Activated CD4-positive, alpha-beta T cell treated with anti-CD3 and anti-CD28 coated beads for 36 hours (primary cell): ENCODE data around the gene CCDC200. TPM values are rescaled to one million over a fixed set of nuclear protein-coding genes. Genes with fewer than 3 reads are reported as not detected.
A peak's percentile ranks its signal among the peaks of the same experiment; 100 is the strongest.
"Not testable (repeated sequence)": the region's sequence is repeated elsewhere in the genome, so short reads cannot be mapped to it uniquely, and the experiment has no call there.

ENCODE experiments used
- ATAC-seq: fragments of 200-7000 bp; cut with Tn5 transposase; one replicate; pipeline ENCODE4 v1.10.0; 2021; ENCODE audit warnings: mild to moderate bottlenecking, moderate library complexity
- CTCF ChIA-PET: fragments of 350-600 bp; sonication (Branson Sonifier 250); formaldehyde crosslinking; loops from one replicate; lab custom pipeline; 2021; ENCODE audit warnings: antibody characterized with exemption; lab: Charles Lee
- POLR2A ChIA-PET: fragments of 350-600 bp; sonication (Branson Sonifier 250); formaldehyde crosslinking; loops from one replicate; lab custom pipeline; 2021; ENCODE audit warnings: antibody characterized with exemption, inconsistent platforms; lab: Charles Lee
- DNase-seq: peaks from one replicate; pipeline ENCODE4 v3.0.0-alpha.2; 2020
- H3K27ac Mint-ChIP-seq: one replicate; pipeline ENCODE4 v1.8.0; 2021; ENCODE audit warnings: mixed read lengths
- H3K27me3 Mint-ChIP-seq: one replicate; pipeline ENCODE4 v1.8.0; 2021; ENCODE audit warnings: mixed read lengths
- H3K36me3 Mint-ChIP-seq: one replicate; pipeline ENCODE4 v1.8.0; 2021; ENCODE audit warnings: low read depth, mixed read lengths
- H3K4me1 Mint-ChIP-seq: one replicate; pipeline ENCODE4 v1.8.0; 2021; ENCODE audit warnings: mixed read lengths
- H3K4me3 Mint-ChIP-seq: one replicate; pipeline ENCODE4 v1.8.0; 2021; ENCODE audit warnings: mild to moderate bottlenecking, moderate library complexity, mixed read lengths
- H3K9me3 Mint-ChIP-seq: one replicate; pipeline ENCODE4 v1.8.0; 2021; ENCODE audit warnings: low read depth, mixed read lengths
- intact Hi-C, 2 experiments: fragments of 100-400 bp; cut with DNase I in 1 of 2; cut with micrococcal nuclease in 1 of 2; formaldehyde crosslinking; loops; one replicate each; pipeline versions ENCODE4 v1.14.2 to v1.15.1; 2022 to 2024; cut with DNase I, micrococcal nuclease
- total RNA-seq, 2 experiments: library from RNA; stranded (reverse); gene quantifications; one replicate each; pipeline ENCODE4 v1.2.3, GENCODE V29; 2021

Gene CCDC200
- total RNA-seq, 2 experiments from 2014 or later, result 0.27 TPM; not detected in 1

GRCh38 chr17:43193251-43193650 lies 35.2 kb downstream of the CCDC200 start:
- no peaks in the 10 kb centered on the region for H3K27me3 Mint-ChIP-seq
- H3K27ac Mint-ChIP-seq, result no peak overlapping the region
- H3K9me3 Mint-ChIP-seq, result no peaks in the 10 kb centered on the region
- H3K4me1 Mint-ChIP-seq, result no peaks in the 10 kb centered on the region
- intact Hi-C loops, result loop anchor here in 1 of 2 experiments (5.0 kb wide), 1 partner anchor 86 kb away; no protein-coding TSS in a partner anchor
- ATAC-seq (no peak), DNase-seq (no peak)
- H3K36me3 Mint-ChIP-seq, result peaks cover 51% of the 10 kb centered on the region
- ChIA-PET CTCF (interaction anchor here (1.1 kb wide), 1 partner anchor 29 kb away, joined by 3 read pairs; no protein-coding TSS in a partner anchor), POLR2A (interaction anchor here (1.1 kb wide), 1 partner anchor 127 kb away, joined by 5 read pairs; no protein-coding TSS in a partner anchor)
- no peak overlapping the region for H3K4me3 Mint-ChIP-seq

- CTCF ChIA-PET, H3K4me3 Mint-ChIP-seq, H3K27me3 Mint-ChIP-seq, DNase-seq, POLR2A ChIA-PET, H3K4me1 Mint-ChIP-seq, H3K9me3 Mint-ChIP-seq, ATAC-seq, H3K27ac Mint-ChIP-seq, intact Hi-C loops: not testable (repeated sequence)
- peaks cover 37% of the 10 kb centered on the region for H3K36me3 Mint-ChIP-seq
Observed at GRCh38 chr17:43186656-43187055, 41.8 kb downstream of the CCDC200 start.

GRCh38 chr17:43183921-43184320 lies 44.5 kb downstream of the CCDC200 start:
- intact Hi-C loops, result no loop called here
- ATAC-seq (no peak), DNase-seq (no peak)
- ChIA-PET POLR2A (no interaction called here), CTCF (no interaction called here)
- Mint-ChIP-seq H3K27me3 (no peaks in the 10 kb centered on the region), H3K36me3 (peaks cover 18% of the 10 kb centered on the region), H3K9me3 (peaks cover 2% of the 10 kb centered on the region), H3K4me3 (no peak overlapping the region), H3K27ac (no peak overlapping the region), H3K4me1 (no peaks in the 10 kb centered on the region)

- H3K4me3 Mint-ChIP-seq, result peak overlapping the region; percentile 46
- ChIA-PET POLR2A (interaction anchor here (0.6 to 0.7 kb wide), 2 partner anchors 114 to 140 kb away, joined by 3 read pairs; no protein-coding TSS in a partner anchor), CTCF (interaction anchor here (0.7 to 1.2 kb wide), 3 partner anchors 13 to 64 kb away, joined by 3 to 4 read pairs (median 4); no protein-coding TSS in a partner anchor)
- DNase-seq (no peak), ATAC-seq (no peak)
- no peaks in the 10 kb centered on the region for H3K9me3 Mint-ChIP-seq
- intact Hi-C loops, result loop anchor here in 1 of 2 experiments (10.0 kb wide), 1 partner anchor 611 kb away; the partner anchor contains the start of genes COASY and MLX
- H3K27me3 Mint-ChIP-seq, result no peaks in the 10 kb centered on the region
- H3K4me1 Mint-ChIP-seq, result peaks cover 46% of the 10 kb centered on the region
- peak overlapping the region; percentile 88 for H3K27ac Mint-ChIP-seq
- H3K36me3 Mint-ChIP-seq, result peaks cover 27% of the 10 kb centered on the region
Observed at GRCh38 chr17:43176119-43176570, 52.3 kb downstream of the CCDC200 start.

- ATAC-seq, result no peak
- H3K27ac Mint-ChIP-seq, result peak overlapping the region; percentile 88
- intact Hi-C loops, result loop anchor here in 1 of 2 experiments (10.0 kb wide), 1 partner anchor 611 kb away; the partner anchor contains the start of genes COASY and MLX
- H3K4me3 Mint-ChIP-seq, result peak overlapping the region; percentile 46
- H3K9me3 Mint-ChIP-seq, result no peaks in the 10 kb centered on the region
- no peak for DNase-seq
- H3K27me3 Mint-ChIP-seq, result no peaks in the 10 kb centered on the region
- CTCF ChIA-PET, result interaction anchor here (1.0 kb wide), 1 partner anchor 14 kb away, joined by 4 read pairs; no protein-coding TSS in a partner anchor
- peaks cover 27% of the 10 kb centered on the region for H3K36me3 Mint-ChIP-seq
- peaks cover 46% of the 10 kb centered on the region for H3K4me1 Mint-ChIP-seq
- POLR2A ChIA-PET, result interaction anchor here (0.6 to 0.7 kb wide), 2 partner anchors 113 to 141 kb away, joined by 3 read pairs; no protein-coding TSS in a partner anchor
Observed at GRCh38 chr17:43175213-43176118, 53.0 kb downstream of the CCDC200 start.

GRCh38 chr17:43171586-43172487 lies 56.6 kb downstream of the CCDC200 start:
- peak; percentile 24 for DNase-seq
- ChIA-PET POLR2A (interaction anchor here (0.7 to 2.0 kb wide), 11 partner anchors 28 to 428 kb away, joined by 3 to 19 read pairs (median 4); partner anchors contain the start of genes BRCA1 and TMEM106A), CTCF (interaction anchor here (0.6 to 1.7 kb wide), 12 partner anchors 28 to 1484 kb away, joined by 3 to 6 read pairs (median 4); partner anchors contain the start of genes BECN1, BRCA1, DHX8 and IFI35)
- no peak for ATAC-seq
- peaks cover 17% of the 10 kb centered on the region for H3K36me3 Mint-ChIP-seq
- intact Hi-C loops, result loop anchor here (1.0 to 10.0 kb wide), 9 partner anchors 143 to 1029 kb away; partner anchors contain the start of genes COASY (in 1 of the 2), EZH1 (in 1 of the 2), MLX (in 1 of the 2) and PSME3 (in 1 of the 2)
- H3K27ac Mint-ChIP-seq, result no peak overlapping the region
- peaks cover 36% of the 10 kb centered on the region for H3K4me1 Mint-ChIP-seq
- H3K4me3 Mint-ChIP-seq, result no peak overlapping the region
- H3K27me3 Mint-ChIP-seq, result no peaks in the 10 kb centered on the region
- H3K9me3 Mint-ChIP-seq, result no peaks in the 10 kb centered on the region

Other genes starting within 250 kb of the CCDC200 start
- gene PTGES3L, start 248.5 kb downstream of the CCDC200 start, total RNA-seq, result under 1 TPM; 0.21 to 0.90 TPM
- gene RUNDC1, start 248.1 kb downstream of the CCDC200 start, total RNA-seq, result 10 to 100 TPM; 12.3 to 12.5 TPM
- 1,000 to 10,000 TPM; 1,703 to 2,161 TPM for gene RPL27, start 230.2 kb downstream of the CCDC200 start, total RNA-seq
- 10 to 100 TPM; 65.3 to 68.1 TPM for gene IFI35, start 221.8 kb downstream of the CCDC200 start, total RNA-seq
- gene VAT1, start 206.2 kb downstream of the CCDC200 start, total RNA-seq, result 10 to 100 TPM; 26.1 to 35.0 TPM
- under 1 TPM; 0.05 to 0.16 TPM for gene RND2, start 203.4 kb downstream of the CCDC200 start, total RNA-seq
- 100 to 1,000 TPM in 1 of 2 experiments, 10 to 100 TPM in 1; 99.9 to 115 TPM for gene BRCA1, start 103.3 kb downstream of the CCDC200 start, total RNA-seq
- gene NBR1, start 57.4 kb downstream of the CCDC200 start, total RNA-seq, result 10 to 100 TPM; 52.8 to 55.6 TPM
- gene TMEM106A, start 16.7 kb downstream of the CCDC200 start, total RNA-seq, result 10 to 100 TPM; 10.7 to 10.8 TPM
- 1,000 to 10,000 TPM; 2,288 to 7,298 TPM for gene RNU2-1, start 5.4 kb upstream of the CCDC200 start, total RNA-seq
- gene ARL4D, start 170.4 kb upstream of the CCDC200 start, total RNA-seq, result 1 to 10 TPM; 2.0 to 2.3 TPM